Activated T-cell treated with anti-CD3 and anti-CD28 coated beads, Interleukin-2, amount 50 U/mL, for 48 hours (primary cell): ENCODE data around the gene KDM4C.

ENCODE experiments used
- DNase-seq, 2 experiments: peaks; one replicate each; pipeline ENCODE4 v3.0.0-alpha.2; 2020

KDM4C gene

DNA sequence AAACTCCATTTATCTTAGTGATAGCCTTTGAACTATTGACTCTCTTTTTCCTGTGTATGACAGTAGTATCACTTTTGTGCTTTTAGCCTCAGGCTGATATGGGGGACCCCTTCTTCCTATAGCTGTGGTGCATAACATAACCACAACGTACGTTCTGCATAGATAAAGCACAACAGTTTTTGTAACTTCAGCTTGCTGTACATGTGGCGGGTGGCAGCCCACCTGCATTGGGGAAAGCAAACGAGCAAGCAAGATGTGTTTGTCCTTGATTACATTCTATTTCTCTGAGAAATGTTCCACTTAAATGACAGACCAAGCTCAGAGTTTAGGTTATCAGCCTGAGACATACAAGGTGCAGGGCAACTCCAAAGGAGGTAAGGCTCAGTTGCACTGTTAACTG lies 309.4 kb downstream of the KDM4C start:
- DNase-seq: no peak

DNA sequence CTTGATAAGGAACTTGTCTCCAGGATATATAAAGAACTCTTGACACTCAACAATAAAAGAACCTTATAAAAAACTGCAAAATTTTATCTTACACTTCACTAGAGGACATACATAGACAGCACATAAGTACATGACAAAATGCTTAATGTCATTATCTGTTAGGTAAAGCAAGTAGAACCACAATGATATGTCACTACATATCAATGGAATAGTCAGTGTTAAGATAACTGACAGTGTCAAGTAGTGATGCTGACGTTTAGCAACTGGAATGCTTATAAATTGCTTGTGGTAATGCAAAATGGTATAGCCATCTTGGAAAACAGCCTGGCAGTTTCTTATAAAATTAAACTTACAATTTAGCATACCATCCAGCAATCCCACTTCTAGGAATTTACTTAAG lies 314.1 kb downstream of the KDM4C start:
- no peak for DNase-seq

DNA sequence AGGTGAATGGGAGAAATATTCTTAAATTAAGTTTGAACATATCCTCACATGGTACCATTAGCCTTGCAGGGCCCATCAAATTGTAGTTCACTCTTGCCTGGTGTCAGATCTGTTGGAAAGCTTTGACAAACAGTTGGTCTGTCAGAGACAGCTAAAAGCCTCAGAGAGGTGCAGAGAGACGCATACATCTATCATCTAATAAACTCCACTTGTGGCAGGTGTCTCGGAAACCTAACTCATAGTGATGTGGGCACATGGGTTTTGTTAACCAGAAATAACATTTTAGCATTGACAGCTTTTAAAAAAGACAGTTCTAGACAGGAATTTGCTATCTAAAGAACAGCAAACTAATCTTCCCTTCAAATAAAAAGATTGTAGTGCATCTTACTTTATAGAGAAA lies 315.9 kb downstream of the KDM4C start:
- no peak for DNase-seq

GRCh38 chr9:7075154-7075553 lies 317.4 kb downstream of the KDM4C start:
- no peak for DNase-seq

- no peak for DNase-seq
Observed at GRCh38 chr9:7079051-7079450, 321.3 kb downstream of the KDM4C start.

DNA sequence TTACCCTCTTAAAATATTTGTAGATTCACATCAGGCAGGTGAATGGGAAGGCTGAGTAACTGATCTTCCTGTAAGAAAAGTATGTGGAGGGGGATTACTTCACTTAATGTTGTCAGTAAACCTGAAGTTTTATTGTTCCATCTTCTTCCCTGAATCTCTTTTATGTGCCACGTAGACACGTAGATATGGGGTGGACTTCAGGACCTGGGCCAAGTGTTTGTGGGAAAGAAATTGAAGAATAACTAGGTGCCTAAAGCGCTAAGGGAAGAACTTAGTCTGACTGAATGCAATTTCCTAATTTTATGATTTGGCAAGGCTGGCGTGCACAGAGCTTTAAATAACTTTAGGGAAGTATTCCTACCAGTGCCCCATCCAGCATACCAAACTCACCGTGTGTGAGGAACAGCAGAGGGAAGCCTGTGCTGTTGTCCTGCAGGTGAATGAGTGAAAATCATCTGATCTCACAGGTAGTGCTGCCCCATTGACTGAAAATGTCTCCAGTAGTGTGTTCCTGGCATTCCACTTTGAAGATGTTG lies 323.4 kb downstream of the KDM4C start:
- DNase-seq: no peak

- DNase-seq: no peak
Observed at GRCh38 chr9:7083192-7083591, 325.4 kb downstream of the KDM4C start.

DNA sequence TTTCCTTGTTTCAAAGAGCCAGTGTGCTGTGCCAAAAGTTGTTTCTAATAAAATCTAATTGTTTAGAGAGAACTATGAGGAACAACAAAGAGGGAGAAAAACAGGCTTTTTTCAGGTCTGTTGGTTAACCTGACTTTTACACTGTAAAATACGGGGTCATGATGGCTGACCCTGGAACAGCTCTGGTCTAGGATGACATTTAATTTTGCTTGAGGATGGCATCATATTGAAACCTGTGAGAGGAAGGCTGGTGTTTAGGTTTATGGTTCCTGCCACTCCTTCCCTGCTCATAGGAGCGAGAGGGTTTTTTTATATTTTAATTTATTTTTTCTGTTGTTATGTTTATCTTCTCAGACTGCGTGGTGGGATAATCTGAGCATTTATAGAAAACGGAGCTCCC lies 327.6 kb downstream of the KDM4C start:
- no peak for DNase-seq

GRCh38 chr9:7086389-7086788 lies 328.6 kb downstream of the KDM4C start:
- no peak for DNase-seq

- DNase-seq: no peak
Observed at GRCh38 chr9:7088611-7089010, 330.8 kb downstream of the KDM4C start.

DNA sequence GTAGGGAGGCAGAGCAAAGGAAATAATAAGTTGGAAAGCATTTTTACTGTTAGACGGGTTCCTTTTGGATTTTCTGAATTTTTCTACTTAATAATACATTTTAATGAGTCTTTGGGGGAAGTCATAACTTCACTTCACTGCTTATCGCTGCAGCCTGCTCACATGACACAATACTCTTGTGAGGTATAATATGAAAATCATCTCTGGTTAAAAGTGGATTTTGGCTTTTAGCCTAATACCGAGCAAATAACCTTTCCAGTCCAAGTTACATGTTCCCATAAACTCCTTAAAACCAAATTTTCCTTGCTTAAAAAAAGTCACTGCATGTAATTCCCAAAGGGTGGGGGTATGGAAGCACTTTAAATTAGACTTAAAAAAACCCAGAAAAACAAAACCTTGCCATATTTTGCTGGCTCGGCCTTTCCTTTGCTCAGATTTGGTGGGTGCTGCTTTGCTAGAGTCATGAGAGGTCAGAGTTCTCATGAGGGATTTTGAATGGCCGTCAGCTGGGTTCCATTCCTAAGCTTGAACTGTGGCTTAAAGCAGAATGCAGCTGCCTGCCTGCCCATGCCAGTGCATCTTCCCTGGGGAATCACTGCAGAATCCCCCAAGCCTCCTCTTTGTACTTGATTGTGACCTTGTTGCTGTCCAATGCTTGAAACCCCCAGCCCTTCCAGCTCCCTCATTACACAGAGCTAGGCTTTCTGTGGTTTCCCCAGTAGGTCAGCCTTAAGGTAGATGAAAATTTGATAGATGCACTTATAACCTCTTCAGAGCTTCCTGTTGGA lies 331.8 kb downstream of the KDM4C start:
- DNase-seq: no peak

- DNase-seq: no peak
Observed at GRCh38 chr9:7093040-7093439, 335.3 kb downstream of the KDM4C start.

DNA sequence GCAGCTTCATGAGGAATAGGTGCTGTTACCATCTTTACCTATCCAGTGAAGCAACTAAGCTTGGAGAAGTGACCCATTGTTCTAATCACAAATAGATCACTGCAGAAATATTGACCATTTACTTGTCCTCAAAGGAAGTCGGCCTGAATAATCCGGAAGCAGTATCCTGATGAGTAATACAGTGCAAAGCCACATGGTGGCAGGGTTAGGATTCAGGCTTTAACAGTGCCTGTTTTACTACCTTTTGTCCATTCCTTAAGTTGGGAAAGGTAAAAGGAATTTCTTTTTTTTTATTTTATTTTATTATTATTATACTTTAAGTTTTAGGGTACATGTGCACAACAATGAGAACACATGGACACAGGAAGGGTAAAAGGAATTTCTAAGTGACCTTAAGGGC lies 336.3 kb downstream of the KDM4C start:
- no peak for DNase-seq

DNA sequence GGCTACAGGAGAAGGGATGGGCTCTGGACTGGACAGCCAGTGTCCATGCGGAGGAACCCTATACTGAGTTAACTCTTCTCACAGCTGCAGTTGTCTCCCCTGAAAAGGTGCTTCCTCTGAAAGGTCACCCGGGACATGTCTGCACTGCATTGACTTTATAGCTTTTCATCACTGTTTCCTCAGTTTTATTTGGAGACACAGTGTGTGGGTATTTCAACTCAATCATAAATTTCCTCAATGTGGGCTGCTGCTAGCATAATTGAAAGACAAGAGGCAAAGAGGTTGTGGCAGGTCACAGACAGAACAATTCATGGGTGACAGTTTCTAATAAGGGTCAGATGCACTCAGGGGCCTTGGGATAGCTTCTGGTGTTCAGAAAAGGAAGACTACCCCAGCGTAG lies 336.8 kb downstream of the KDM4C start:
- no peak for DNase-seq

GRCh38 chr9:7095058-7095457 lies 337.3 kb downstream of the KDM4C start:
- DNase-seq: no peak

DNA sequence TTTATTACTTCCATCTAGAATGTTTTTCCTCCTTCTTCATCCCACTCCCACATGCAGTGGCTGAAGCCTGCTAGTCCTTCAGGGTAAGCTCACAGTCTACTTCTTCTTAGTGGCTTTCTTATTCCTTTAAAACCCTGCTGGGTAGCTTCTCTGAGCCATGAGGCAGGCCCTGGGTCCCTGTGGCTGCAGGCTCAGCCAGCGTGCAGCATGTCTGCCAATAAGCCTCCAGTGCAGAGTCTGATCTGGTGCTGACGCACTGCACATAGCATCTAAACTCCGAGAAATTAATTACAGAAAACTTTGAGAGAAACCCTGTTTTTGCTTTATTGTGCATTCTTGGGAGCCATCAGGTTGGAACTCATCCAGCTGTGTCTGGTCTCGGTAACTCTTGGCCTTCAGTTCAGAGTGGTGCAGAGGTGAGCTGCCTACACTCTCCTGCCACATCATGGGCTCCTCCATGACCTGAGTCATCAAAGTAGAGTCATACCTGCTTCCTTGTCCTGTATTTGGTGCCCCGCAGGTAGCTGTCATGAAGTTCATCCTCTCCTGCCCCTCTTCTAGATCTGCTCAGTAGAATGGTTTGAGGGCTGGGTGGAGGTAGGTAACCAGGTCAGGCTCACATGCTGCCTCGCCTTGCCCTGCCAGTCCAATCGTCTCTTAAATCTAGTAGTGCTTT lies 339.4 kb downstream of the KDM4C start:
- no peak for DNase-seq

- no peak for DNase-seq
Observed at GRCh38 chr9:7097785-7098752, 340.3 kb downstream of the KDM4C start.

GRCh38 chr9:7103367-7103766 lies 345.6 kb downstream of the KDM4C start:
- DNase-seq: no peak

DNA sequence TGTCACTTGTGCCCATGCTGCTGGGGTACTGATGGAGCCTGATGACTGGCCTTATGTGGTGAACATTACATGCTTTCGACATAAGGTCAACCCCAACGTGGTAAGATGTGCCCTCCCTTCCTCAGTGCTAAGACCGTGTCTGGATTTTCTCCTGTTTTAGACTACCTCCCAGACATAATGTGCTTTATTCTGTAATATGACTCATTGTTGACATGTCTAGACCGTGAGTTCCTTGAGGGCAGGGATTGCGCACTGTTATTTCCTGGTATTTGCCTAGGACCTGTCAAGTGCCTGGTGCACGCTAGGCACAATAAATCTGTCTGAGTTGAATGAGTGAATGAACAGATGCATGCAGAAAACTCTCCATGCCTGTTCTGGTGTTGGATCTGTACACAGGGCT lies 346.0 kb downstream of the KDM4C start:
- no peak for DNase-seq

- no peak for DNase-seq
Observed at GRCh38 chr9:7104625-7105024, 346.9 kb downstream of the KDM4C start.

GRCh38 chr9:7105095-7105494 lies 347.3 kb downstream of the KDM4C start:
- DNase-seq: no peak

- DNase-seq: no peak
Observed at GRCh38 chr9:7108936-7109335, 351.2 kb downstream of the KDM4C start.

DNA sequence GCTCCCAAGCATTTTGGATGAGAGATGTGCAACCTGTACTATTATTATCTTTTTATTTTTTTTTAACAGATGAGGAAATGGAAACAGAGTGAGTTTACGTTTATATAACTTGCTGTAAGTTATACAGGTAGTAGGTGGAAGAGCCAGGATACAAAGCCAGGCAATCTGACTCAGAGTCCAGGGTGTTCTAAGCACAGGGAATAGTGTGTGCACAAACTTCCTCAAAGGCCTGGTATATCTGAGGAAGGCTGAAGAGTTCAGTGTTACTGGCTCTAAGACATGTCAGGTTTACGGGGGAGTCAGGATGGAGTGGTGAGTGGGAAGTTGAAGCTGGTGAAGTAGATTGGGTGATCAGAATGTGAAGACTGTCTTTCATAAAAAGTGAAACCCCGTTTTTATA lies 353.6 kb downstream of the KDM4C start:
- DNase-seq: no peak
